Measurements from ENCODE around the gene ACTR5.
"Not testable (repeated sequence)": the region's sequence is repeated elsewhere in the genome, so short reads cannot be mapped to it uniquely, and the experiment has no call there.

Gene ACTR5

DNA sequence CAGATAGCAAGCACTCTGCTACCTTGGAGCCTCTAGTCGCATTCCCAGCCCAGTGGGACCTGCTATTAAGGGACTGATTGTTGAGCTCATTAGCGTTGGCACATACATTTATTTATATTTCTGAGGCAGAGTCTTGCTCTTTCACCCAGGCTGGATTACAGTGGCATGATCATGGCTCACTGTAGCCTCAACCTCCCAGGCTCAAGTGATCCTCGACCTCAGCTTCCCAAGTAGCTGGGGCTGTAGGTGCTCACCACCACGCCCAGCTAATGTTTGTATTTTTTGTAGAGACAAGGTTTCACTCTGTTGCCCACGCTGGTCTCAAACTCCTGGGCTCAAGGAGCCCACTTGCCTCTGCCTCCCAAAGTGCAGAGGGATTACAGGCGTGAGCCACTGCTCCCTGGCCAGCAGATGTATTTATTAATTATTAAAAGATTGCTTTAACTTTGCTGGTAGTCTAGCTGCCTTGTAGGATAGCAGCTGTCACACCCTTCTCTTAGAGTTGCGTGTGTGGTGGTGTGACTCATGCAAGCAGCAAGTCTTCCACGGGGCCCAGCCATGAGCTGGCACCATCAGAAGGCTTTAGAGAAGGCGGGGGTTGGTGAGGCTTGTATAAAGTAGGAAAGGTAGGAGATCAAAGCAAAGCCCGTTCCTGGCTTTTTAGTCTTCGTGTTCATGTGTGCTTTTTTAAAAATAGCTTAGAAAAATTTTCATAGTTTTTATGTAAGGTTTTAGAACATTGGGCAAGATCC, 16.5 kb downstream of the ACTR5 start:
- peak in 39 of 56 donors; percentile 3 to 90 (median 57) for DNase-seq

DNA sequence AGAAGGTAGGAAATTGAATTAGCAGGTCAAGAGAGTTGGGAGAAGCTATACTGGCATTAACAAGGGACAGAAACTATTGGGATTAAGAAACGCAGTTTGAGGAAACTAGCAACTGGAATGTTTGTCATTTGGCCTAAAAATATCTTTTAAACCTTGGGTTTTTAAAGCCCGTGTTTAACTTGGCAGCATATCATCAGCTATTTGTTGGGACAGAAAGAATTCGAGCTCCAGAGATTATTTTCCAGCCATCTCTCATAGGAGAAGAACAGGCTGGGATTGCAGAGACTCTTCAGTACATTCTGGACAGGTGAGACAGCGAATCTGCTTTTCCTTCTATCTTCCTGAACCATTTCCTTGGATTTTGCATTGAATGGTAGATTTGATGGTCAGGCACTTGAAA, 17.8 kb downstream of the ACTR5 start:
- DNase-seq, result no peak

DNA sequence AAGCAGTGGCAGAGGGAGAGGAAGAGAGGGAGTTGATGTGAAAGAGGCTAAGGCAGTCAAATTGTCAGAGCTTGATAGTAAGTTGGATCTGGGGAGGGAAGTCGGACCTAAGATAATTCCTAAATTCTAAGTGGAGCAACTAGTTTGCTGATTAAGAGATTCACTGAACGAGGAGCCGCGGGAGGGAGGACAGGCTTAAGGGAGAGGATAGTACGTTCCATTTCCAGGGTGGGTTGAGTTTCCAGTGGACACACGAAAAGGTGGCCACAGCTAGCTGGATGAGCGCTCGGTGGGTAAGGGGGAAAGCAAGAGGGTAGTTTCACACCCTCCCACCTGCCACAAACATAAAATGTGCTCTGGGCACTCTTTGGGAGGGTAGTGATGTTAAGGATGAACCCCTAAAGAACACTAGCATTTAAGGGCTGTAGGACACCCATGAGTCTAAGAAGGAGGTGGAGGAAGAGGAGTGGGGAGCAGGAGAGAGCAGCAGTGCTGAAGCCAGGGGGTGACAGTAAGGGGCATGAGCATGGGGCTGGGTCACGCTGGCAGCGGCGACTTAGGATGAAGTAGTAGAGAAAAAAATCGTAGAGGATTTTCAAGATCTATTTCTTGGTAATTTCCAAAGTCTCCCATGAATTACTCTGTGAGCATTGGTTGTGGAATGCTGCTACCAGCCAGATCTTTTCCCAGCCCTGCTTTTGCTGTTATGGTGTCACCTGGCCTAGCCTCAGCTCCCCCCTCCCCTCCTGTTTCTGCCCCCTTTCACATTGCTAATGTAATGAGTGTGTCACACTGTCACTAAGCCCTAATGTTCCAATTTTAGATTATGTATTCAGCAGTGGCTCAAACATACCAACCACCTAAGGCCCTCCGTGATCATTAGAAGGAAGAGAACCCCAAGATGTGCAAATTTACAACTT, 21.4 kb downstream of the ACTR5 start:
- DNase-seq, result peak in 1 of 56 donors; percentile 32

DNA sequence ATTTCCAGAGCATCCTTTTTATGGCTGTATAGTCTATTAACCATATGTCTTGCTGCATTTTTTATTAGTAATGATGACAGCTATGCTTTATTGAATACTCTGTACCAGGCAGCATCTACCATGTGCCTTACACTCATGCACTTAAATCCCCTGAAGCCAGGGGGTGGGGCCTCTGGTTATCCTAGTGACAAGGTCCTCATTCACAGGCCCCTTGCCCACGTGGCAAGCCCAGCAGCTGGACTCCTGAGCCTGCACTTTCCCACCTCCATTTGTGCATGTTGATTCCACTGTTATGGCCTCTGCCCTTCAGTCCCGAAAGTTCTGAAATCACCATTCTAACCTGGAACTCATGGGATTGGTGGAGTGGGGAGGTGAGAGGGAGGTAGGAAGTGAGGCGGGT, 22.3 kb downstream of the ACTR5 start:
- no peak for DNase-seq

DNA sequence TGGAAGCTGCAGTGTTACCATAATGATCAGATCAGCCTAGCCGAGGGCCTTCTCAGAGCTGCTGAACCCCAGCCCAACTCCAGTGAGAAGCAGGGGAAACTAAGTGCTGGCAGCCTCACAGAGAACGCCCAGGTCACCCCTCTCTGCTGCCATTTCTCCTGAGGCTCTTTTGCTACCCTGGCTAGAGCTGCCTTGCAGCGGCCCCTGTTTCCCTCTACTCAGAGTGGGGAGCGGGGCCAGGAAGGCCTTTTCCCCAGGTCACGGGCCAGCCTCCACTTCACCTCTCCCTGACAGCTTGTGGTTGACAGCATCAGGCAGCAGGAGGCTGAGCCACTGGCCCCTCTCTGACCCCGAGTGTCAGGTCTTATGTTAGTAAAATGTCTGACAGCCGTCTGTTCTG, 22.7 kb downstream of the ACTR5 start:
- no peak for DNase-seq

DNA sequence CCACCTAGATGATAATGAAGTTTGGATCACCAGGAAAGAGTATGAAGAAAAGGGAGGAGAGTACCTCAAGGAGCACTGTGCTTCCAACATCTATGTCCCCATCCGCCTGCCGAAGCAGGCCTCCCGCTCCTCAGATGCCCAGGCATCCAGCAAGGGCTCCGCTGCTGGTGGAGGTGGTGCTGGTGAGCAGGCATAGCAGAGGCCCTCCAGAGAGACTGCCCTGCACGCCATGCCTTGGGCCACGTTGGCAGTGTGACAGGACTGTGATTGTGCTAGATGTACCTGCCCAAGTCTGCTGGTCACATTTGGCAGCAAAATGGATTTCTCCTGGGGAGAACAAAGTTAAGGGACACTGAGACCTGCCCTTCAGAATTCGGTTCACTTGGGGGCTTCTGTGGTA, 23.4 kb downstream of the ACTR5 start:
- DNase-seq, result no peak

DNA sequence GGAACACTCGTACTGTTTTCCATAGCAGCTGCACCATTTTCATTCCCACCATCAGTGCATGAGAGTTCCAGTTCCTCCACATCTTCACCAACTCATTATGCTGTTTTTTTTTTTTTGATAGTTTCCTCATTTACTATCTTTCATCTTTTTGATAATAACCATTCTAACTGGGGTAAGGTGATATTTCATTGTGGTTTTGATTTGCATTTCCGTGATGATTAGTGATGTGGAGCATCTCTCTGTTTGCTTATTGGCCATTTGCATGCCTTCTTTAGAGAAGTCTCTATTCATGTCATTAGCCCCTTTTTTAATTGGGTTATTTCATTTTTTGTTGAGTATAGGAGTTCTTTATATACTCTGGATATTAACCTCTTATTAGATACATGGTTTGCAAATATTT, 25.9 kb downstream of the ACTR5 start:
- DNase-seq, result no peak

DNA sequence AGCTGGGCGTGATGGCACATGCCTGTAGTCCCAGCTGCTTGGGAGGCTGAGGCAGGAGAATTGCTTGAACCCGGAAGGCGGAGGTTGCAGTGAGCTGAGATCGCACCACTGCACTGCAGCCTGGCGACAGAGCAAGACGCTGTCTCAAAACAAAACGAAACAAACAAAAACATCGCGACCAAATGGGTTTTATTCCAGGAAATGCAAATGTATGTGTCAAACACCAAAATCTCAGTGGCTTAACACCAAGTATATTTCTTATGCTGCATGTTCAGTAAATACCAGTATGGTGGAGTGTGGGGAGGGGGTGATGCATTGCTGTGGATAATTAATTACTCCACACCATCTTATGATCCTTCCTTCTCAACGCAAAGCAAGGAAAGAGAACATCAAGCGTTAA, 28.1 kb downstream of the ACTR5 start:
- DNase-seq, result no peak

DNA sequence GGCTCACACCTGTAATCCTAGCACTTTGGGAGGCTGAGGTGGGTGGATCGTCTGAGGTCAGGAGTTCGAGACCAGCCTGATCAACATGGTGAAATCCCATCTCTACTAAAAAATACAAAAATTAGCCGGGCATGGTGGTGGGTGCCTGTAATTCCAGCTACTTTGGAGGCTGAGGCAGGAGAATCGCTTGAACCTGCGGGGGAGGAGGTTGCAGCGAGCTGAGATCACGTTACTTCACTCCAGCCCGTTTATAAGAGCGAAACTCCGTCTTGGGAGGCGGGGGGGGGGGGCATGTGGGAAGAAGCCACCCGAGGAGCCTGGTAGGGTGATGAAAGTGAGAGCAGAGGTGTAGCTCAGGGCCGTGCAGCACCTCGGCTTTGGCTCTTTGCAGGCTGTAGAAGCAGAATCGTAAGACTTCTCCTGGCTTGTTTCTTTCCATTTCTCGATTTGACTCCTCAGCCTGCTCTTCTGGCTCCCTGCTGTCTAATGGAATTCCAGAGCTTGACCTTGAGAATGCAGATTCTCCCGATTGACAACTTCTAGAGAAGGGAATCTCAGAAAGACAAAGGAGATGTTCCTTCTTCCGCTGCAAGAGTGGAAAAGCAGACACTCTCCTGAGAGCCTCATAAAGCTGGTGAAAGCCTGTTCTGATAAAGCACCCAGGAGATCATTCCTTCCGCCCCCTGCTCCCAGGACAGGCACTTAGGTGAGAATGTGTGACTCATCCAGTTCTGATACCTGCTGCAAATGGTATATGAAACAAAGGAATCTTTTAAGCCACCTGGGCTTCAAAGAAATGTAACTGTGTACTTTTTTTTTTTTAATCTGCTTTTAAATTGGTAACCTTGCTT, 31.2 kb downstream of the ACTR5 start:
- DNase-seq, result peak in 10 of 56 donors; percentile 6 to 47 (median 24)

DNA sequence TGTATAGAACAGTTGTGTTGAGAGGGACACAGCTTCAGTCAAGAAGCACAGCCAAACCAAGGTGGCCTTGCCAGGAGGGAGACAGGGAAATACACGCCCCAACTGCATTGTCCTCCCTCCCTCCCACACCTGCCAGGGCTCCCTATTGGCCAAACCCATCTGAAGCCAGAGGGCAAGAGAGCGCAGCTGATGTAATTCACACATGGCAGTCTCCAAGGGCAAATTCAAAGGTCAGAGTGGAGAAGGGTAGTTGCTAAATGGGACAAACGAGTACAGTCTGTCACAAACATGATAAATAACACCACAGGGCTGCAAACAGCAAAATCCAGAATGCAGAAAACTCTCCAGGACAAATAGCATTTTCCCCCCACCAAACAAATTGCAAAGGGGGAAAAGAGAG, 34.0 kb downstream of the ACTR5 start:
- DNase-seq, result no peak

DNA sequence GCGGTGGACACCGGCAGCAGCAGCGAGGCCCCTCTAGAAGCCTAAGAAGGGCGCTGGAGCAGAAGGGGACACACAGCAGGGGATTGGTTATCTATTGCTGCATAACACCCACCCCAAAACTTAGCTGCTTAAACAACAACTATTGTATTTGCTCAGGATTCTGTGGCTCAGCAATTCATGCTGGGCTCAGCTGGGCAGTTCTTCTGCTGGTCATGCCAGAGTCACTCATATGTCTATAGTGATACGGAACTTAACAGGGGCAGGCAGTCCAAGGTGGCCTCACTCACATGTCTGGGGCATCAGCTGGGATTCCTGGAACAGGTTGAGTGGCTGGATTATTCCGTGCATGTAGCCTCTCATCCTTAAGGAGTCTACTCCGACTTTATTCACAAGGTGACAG, 39.6 kb downstream of the ACTR5 start:
- DNase-seq, result no peak

DNA sequence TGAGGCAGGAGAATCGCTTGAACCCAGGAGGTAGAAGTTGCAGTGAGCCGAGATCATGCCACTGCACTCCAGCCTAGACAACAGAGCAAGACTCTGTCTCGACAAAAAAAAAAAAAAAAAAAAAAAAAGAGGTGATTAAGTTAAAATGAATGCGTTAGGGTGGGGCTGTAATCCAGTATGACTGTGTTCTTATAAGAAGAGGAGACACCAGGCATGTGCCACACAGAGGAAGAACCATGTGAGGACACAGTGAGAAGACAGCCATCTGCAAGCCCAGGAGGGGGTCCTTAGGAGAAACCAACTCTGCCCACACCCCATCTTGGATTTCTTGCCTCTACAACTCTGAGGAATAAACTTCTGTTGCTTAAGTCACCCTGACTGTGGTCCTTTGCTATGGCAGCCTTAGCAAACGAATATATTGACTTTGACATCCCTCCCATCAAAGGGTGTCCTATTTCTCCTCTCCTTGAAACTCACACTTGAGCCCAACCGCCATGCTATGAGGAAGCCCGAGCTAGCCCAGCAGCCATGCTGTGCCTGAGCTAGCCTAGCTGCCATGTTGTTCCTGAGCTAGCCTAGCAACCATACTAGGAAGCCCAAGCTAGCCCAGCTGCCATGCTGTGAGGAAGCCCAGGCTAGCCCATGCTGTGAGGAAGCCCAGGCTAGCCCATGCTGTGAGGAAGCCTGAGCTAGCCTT, 41.4 kb downstream of the ACTR5 start:
- no peak for DNase-seq

DNA sequence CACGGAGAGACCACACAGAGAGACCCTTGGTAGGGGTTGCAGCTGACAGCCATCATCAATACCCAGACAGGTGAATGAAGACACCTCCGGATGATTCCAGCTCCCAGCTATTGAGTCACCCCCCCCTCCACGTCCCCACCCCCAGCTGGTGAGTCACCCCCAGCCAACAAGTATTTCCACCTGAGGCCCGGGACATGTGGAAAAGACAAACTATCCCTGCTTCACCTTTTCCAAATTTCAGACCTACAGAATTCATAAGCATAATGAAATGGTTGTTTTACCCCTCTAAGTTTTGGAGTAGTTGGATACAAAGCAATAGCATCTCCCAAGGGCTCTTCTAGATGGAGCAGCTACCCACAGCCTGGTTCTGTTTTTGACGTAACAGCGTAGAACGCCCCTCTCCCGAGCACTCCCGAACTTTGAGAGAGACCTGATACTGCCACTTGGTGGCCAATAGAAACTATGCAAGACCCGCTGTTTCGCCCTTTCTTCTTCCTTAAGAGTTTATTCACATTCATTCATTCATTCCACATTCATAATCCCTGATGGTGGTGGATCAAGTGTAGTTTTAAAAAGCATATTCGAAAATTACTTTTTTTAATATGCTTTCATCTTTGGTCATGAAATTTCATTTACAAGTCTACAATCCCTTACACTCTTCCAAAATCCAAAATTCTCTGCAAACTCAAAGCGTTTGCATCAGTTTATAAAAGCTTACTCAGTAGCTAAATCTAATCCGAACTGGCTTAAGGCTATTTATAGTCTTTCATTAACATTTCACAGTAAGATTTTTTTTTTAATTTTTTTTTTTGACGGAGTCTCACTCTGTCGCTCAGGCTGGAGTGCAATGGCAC, 42.2 kb downstream of the ACTR5 start:
- peak in 10 of 56 donors; percentile 7 to 39 (median 16) for DNase-seq

DNA sequence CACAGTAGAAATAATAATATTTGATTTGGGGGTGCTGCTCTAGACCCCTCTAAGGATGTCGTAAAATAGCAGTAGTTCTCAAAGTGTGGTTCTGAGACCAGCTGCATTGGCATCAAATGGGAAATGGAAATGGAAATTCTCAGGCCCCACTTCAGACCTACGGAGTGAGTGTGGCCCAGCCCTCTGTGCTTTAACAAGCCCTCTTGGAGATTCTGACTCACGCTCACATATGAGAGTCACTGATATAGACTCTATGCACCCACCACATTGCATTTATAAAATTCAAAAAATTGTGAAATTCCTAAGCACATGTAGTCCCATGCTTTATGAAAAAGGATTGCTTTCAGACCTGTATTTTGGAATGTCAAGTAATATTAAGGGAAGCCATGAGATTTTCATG, 43.0 kb downstream of the ACTR5 start:
- no peak for DNase-seq

DNA sequence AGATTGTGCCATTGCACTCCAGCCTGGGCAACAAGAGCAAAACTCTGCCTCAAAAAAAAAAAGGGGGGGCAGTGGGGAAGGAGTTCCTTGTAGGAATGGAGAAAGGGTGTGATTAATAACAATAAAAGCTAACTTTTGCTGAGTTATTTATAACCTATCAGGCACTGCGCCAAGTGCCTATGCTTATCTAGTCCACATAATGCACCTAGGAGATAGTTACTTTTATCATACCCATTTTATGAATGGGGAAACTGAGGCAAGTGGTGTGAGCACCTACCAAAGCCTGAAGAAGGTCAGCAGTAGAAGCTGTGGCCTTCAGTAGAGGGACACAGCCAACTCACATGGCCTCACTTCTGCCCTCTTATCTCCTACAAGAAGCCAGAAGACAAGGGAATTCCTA, 43.7 kb downstream of the ACTR5 start:
- no peak for DNase-seq

DNA sequence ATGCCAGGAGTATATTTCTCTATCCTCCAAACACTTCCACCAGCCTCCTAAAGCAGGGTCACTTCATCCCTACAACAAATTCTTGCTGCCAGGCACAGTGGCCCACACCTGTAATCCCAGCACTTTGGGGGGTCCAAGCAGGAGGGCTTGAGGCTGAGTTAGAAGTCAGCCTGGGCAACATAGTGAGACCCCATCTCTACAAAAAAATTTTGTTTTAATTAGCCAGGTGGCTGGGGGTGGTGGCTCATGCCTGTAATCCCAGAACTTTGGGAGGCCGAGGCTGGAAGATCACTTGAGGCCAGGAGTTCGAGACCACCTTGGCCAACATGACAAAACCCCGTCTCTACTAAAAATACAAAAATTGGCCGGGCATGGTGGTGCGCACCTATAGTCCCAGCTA, 45.8 kb downstream of the ACTR5 start:
- not testable (repeated sequence) for DNase-seq

DNA sequence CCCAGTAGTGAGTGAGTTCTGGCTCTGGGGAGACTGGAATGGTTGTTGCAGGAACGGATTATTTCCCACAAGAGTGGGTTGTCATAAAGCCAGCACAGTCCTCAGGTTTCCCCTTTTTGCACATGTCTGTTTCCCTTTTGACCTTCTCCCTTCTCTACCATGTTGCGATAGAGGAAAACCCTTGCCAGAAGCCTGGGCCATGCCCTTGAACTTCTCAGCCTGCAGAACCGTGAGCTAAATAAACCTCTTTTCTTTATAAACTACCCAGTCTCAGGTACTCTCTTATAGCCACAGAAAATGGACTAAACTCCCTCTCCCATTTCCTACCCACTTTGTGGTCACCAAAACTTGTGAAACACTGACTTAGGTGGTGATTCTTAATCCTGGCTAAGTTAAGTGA, 50.0 kb downstream of the ACTR5 start:
- DNase-seq, result no peak

DNA sequence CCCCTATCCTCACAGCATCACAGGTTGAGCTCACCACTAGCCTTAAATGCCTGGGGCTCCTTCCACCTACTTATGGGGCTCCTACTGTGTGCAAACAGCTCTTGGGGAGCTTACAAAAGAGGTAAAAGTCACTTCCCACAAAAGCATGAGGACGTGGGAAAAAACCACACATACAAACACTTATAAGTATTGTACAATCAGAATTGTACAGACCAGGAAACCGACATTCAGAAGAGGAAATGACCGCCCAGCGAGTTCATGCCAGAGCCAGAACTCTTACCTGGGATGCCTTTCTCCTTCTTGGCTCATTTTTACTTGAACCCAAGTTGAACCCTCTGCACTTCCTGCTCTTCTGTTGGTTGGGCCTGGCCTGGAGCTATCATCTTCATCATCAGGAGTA, 50.9 kb downstream of the ACTR5 start:
- no peak for DNase-seq

DNA sequence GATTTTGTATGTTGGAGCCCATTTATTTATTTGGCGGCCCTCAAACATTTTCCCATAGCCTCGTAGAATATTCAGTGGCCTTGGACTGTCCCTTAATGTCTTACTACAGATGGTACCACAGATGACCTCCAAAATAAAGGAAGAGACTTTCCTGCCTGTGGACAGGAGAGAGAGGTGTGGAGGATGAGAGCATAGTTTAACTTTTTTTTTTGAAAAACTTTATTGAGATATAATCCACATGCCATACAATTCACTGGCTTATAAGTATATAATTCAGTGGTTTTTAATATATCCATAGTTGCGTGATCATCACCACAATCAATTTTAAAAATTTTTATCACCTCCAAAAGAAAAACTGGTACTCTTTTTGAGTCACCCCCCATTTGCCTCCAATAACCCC, 52.6 kb downstream of the ACTR5 start:
- DNase-seq, result no peak

DNA sequence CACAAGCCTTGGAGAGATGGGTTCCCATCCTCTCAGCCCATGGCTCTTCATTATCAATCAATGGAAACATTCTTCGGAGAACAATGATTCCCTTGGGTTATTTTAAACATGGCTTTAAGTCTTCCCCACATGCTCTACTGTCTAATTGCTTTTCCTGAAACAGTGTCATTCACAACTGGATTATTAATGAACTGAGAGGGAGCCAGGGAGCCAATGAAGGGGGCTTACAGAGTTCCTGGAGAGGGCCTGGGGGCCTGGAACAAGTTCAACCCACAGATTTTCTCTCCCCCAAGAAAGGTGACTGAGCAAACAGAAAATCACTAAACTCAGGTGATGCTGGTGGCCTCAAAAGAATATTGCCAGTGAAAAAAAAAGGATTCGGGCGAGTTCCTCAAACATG, 56.0 kb downstream of the ACTR5 start:
- no peak for DNase-seq
